OCI-LY7 (cell line): ENCODE measurements around the gene RHOT1. TPM values are rescaled to one million over a fixed set of nuclear protein-coding genes. Genes with fewer than 3 reads are reported as not detected.

Experiments
- BruUV-seq: library from RNA; stranded (reverse); fragments of 400-500 nt; replicated peaks from 2 replicates; lab custom pipeline; 2021; lab: Mats Ljungman, UMichigan
- CTCF ChIA-PET: fragments of 300-600 bp; sonication (Branson Sonifier 250); formaldehyde crosslinking; loops from one replicate; lab custom pipeline; 2022; ENCODE audit warnings: antibody characterized with exemption; ENCODE audit not compliant: unreplicated experiment; lab: Charles Lee
- POLR2A ChIA-PET: fragments of 300-600 bp; sonication (Branson Sonifier 250); formaldehyde crosslinking; loops from one replicate; lab custom pipeline; 2022; ENCODE audit warnings: antibody characterized with exemption; lab: Charles Lee
- DNase-seq: peaks from one replicate; pipeline ENCODE4 v3.0.0-alpha.2; 2015; ENCODE audit warnings: low spot score
- H2AFZ ChIP-seq: fragments of 200-600 bp; sonication (generic), shearing (Covaris generic); 2 replicates; pipeline ENCODE4 v1.6.1; 2014; ENCODE audit warnings: mild to moderate bottlenecking, antibody characterized with exemption, low read length, moderate library complexity
- H3K27ac ChIP-seq: fragments of 200-600 bp; sonication (generic); 2 replicates; pipeline ENCODE4 v1.5.1; 2014; ENCODE audit warnings: mixed run types, low read depth, mild to moderate bottlenecking, moderate library complexity, low read length, inconsistent platforms; ENCODE audit not compliant: poor library complexity, severe bottlenecking
- H3K36me3 ChIP-seq: fragments of 200-600 bp; sonication (generic); 2 replicates; pipeline ENCODE4 v1.6.1; 2014; ENCODE audit warnings: mild to moderate bottlenecking, antibody characterized with exemption, low read length, moderate library complexity, mixed read lengths; ENCODE audit not compliant: insufficient read depth
- H3K4me1 ChIP-seq: fragments of 200-600 bp; sonication (generic); 2 replicates; pipeline ENCODE4 v1.5.1; 2014; ENCODE audit warnings: mild to moderate bottlenecking, low read length; ENCODE audit not compliant: insufficient read depth, poor library complexity, severe bottlenecking
- H3K4me2 ChIP-seq: fragments of 200-600 bp; sonication (generic); 2 replicates; pipeline ENCODE4 v1.6.1; 2014; ENCODE audit warnings: mild to moderate bottlenecking, low read length
- H3K4me3 ChIP-seq: fragments of 200-600 bp; sonication (generic); 2 replicates; pipeline ENCODE4 v1.5.1; 2014; ENCODE audit warnings: mild to moderate bottlenecking, low read depth, low read length; ENCODE audit not compliant: poor library complexity, severe bottlenecking
- H3K79me2 ChIP-seq: fragments of 200-600 bp; sonication (generic); 2 replicates; pipeline ENCODE4 v1.6.1; 2016; ENCODE audit warnings: low read depth, mild to moderate bottlenecking, low read length, moderate library complexity, mixed read lengths; ENCODE audit not compliant: insufficient read depth
- H3K9me2 ChIP-seq: fragments of 200-600 bp; sonication (generic); 2 replicates; pipeline ENCODE4 v1.6.1; 2016; ENCODE audit warnings: mild to moderate bottlenecking, low read length, mixed read lengths; ENCODE audit not compliant: insufficient read depth
- H3K9me3 ChIP-seq: fragments of 200-600 bp; sonication (generic); 2 replicates; pipeline ENCODE4 v1.6.1; 2014; ENCODE audit warnings: mild to moderate bottlenecking, mixed run types, low read length, mixed read lengths
- H4K20me1 ChIP-seq: fragments of 200-600 bp; sonication (generic); 2 replicates; pipeline ENCODE4 v1.6.1; 2014; ENCODE audit warnings: mild to moderate bottlenecking, antibody characterized with exemption, low read length, moderate library complexity, mixed read lengths; ENCODE audit not compliant: insufficient read depth
- EZH2phosphoT487 ChIP-seq: fragments of 200-600 bp; sonication (generic); IDR thresholded peaks from 2 replicates; pipeline ENCODE4 v1.6.1; 2018; ENCODE audit warnings: low read depth, borderline replicate concordance, mild to moderate bottlenecking, mixed run types, antibody characterized with exemption, low read length, moderate library complexity, mixed read lengths
- intact Hi-C: fragments of 100-400 bp; cut with micrococcal nuclease; formaldehyde crosslinking; loops from one replicate; pipeline ENCODE4 v1.10.0; 2022; ENCODE audit not compliant: unreplicated experiment
- total RNA-seq, 2 experiments: library from RNA; depleted of rRNA in 1 of 2; stranded (reverse); fragments of >200 nt in 1 of 2; shearing (Covaris generic) in 1 of 2; gene quantifications; 2 replicates each; pipeline ENCODE4 v1.2.3, GENCODE V29; 2014 to 2022
- TF ChIP-seq, protein P1 (sequence below): fragments of 200-600 bp; sonication (generic); conservative IDR thresholded peaks from 2 replicates; pipeline ENCODE4 v1.5.1; 2014; ENCODE audit warnings: mild to moderate bottlenecking, antibody characterized with exemption, low read length, moderate library complexity, mixed read lengths

Gene RHOT1
- total RNA-seq, 2 experiments from 2014 or later: 19.4 to 24.2 TPM

DNA sequence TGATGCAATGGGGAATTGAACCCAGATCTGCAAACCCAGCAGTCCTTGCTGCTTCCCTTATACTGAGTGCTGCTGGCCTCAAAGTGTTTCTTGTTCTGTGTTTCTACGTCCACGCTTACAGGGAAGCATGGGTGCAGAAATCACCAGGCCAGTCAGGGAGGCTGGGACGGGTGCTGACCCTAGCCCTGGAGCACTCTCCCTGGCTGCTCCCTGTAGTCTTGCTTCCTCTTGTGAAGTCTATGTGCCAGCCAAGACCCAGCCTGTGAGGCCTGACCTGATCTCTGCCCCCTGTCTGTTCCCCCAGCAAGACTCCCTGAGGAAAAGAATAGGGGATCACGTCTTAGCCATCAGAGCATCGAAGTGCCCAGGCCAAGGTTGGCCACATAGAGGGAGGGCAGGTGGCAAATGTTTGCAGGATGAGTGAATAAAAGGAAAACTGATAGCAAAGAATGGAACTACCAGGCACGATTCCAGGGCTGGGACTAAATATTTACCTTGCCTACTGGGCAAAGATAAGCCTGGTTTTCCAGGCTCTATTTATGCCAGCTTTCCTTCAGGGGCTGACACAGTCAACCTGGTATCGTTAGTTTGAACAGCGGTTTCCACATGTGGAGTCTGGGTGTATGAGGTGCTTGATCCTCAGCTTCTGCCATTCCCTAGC lies 41.2 kb upstream of the RHOT1 start:
- CTCF ChIA-PET: no interaction called here
- no peak overlapping the region for H3K4me2 ChIP-seq
- no peaks in the 10 kb centered on the region for H3K4me1 ChIP-seq
- no peaks in the 10 kb centered on the region for H3K79me2 ChIP-seq
- H4K20me1 ChIP-seq: no peaks in the 10 kb centered on the region
- no peak for DNase-seq
- BruUV-seq: no TSS peak
- no peak overlapping the region for H3K27ac ChIP-seq
- H3K9me2 ChIP-seq: no peaks in the 10 kb centered on the region
- POLR2A ChIA-PET: interaction anchor here (0.6 to 0.7 kb wide), 2 partner anchors 36 to 189 kb away, joined by 3 to 5 read pairs; no protein-coding TSS in a partner anchor
- H3K36me3 ChIP-seq: peaks cover 10% of the 10 kb centered on the region; the same call in 1 of the 2 replicates
- intact Hi-C loops: no loop called here
- no peak overlapping the region for H3K4me3 ChIP-seq
- H2AFZ ChIP-seq: no peak overlapping the region
- TF ChIP-seq, protein P1, sequence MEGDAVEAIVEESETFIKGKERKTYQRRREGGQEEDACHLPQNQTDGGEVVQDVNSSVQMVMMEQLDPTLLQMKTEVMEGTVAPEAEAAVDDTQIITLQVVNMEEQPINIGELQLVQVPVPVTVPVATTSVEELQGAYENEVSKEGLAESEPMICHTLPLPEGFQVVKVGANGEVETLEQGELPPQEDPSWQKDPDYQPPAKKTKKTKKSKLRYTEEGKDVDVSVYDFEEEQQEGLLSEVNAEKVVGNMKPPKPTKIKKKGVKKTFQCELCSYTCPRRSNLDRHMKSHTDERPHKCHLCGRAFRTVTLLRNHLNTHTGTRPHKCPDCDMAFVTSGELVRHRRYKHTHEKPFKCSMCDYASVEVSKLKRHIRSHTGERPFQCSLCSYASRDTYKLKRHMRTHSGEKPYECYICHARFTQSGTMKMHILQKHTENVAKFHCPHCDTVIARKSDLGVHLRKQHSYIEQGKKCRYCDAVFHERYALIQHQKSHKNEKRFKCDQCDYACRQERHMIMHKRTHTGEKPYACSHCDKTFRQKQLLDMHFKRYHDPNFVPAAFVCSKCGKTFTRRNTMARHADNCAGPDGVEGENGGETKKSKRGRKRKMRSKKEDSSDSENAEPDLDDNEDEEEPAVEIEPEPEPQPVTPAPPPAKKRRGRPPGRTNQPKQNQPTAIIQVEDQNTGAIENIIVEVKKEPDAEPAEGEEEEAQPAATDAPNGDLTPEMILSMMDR: no peak
- no peak for TF ChIP-seq EZH2phosphoT487
- no peaks in the 10 kb centered on the region for H3K9me3 ChIP-seq

DNA sequence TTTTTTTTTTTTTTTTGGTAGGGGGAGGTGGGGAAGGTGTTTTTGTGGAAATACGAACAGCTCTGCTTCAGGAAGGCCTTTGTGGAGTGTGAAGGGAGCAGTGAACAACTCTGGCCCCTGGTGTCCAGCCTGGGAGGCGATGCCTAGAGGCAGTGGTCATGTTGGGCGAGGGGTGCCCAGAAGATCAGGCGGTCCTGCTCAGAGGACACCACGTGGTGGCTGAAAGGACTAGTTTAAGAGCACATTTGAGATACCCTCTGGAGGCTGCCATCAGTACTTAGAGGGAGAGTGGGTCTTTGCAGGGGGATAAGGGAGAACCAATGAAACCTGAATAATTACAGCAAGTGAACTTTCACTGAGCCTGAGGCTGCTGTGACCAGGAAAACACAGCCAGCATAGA lies 40.1 kb upstream of the RHOT1 start:
- ChIA-PET POLR2A (interaction anchor here (0.7 kb wide), 2 partner anchors 35 to 53 kb away, joined by 4 to 5 read pairs; no protein-coding TSS in a partner anchor), CTCF (no interaction called here)
- Histone ChIP-seq H3K27ac (no peak overlapping the region), H3K9me2 (no peaks in the 10 kb centered on the region), H3K36me3 (peaks cover 10% of the 10 kb centered on the region; the same call in 1 of the 2 replicates), H3K4me2 (no peak overlapping the region), H3K79me2 (no peaks in the 10 kb centered on the region), H3K4me1 (no peaks in the 10 kb centered on the region), H3K4me3 (no peak overlapping the region), H4K20me1 (no peaks in the 10 kb centered on the region), H3K9me3 (no peaks in the 10 kb centered on the region), H2AFZ (no peak overlapping the region)
- DNase-seq: no peak
- intact Hi-C loops: no loop called here
- BruUV-seq: no TSS peak
- no peak for TF ChIP-seq EZH2phosphoT487
- TF ChIP-seq, protein P1: no peak

DNA sequence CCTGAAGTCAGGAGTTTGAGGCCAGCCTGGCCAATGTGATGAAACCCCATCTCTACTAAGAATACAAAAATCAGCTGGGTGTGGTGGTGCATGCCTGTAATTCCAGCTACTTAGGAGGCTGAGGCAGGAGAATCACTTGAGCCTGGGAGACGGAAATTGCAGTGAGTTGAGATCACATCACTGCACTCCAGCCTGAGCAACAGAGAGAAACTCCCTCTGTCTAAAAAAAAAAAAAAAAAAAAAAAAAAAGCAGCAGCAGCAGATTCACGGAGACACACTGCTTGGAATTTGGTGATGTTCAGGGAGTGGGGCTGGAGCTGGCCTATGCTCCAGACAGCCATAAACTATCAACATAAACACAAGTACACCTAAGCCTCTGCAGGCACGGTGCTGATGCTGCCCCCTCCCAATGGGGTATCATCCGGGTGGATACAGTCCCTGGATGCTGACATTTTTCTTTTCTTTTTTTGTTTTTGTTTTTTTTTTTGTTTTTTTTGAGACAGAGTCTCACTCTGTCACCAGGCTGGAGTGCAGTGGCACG lies 39.6 kb upstream of the RHOT1 start:
- intact Hi-C loops: no loop called here
- ChIA-PET POLR2A (interaction anchor here (0.7 kb wide), 1 partner anchor 53 kb away, joined by 4 read pairs; no protein-coding TSS in a partner anchor), CTCF (no interaction called here)
- DNase-seq: no peak
- TF ChIP-seq EZH2phosphoT487: no peak
- H4K20me1 ChIP-seq: no peaks in the 10 kb centered on the region
- H3K79me2 ChIP-seq: no peaks in the 10 kb centered on the region
- H3K9me3 ChIP-seq: no peaks in the 10 kb centered on the region
- no peak overlapping the region for H3K4me3 ChIP-seq
- H3K27ac ChIP-seq: no peak overlapping the region
- BruUV-seq: no TSS peak
- no peaks in the 10 kb centered on the region for H3K9me2 ChIP-seq
- no peak overlapping the region for H2AFZ ChIP-seq
- H3K4me1 ChIP-seq: no peaks in the 10 kb centered on the region
- peaks cover 5% of the 10 kb centered on the region; the same call in 1 of the 2 replicates for H3K36me3 ChIP-seq
- H3K4me2 ChIP-seq: no peak overlapping the region
